Gastroesophageal sphincter (tissue), 3 donors: ENCODE results near the gene GPR153.

ENCODE experiments used
- CTCF ChIP-seq, 4 experiments: fragments of 200-600 bp in 2 of 4; fragments of 450-650 bp in 2 of 4; sonication (generic) in 1 of 4; IDR thresholded peaks; one replicate each; pipeline ENCODE4 v1.5.1; 2017 to 2019; ENCODE audit warnings: antibody characterized with exemption in 4 of 4, mild to moderate bottlenecking in 2 of 4, moderate library complexity in 2 of 4
- EP300 ChIP-seq: sonication (generic); formaldehyde crosslinking; IDR thresholded peaks from one replicate; pipeline ENCODE4 v1.6.1; 2017; ENCODE audit warnings: antibody characterized with exemption, mild to moderate bottlenecking
- POLR2A ChIP-seq, 2 donors: fragments of 450-650 bp; IDR thresholded peaks; one replicate each; pipeline ENCODE4 v1.6.1; 2017; ENCODE audit warnings: antibody characterized with exemption in 2 of 2, mild to moderate bottlenecking in 2 of 2, moderate library complexity in 1 of 2
- POLR2AphosphoS5 ChIP-seq: sonication (generic); formaldehyde crosslinking; IDR thresholded peaks from one replicate; pipeline ENCODE4 v1.6.1; 2017; ENCODE audit warnings: antibody characterized with exemption

DNA sequence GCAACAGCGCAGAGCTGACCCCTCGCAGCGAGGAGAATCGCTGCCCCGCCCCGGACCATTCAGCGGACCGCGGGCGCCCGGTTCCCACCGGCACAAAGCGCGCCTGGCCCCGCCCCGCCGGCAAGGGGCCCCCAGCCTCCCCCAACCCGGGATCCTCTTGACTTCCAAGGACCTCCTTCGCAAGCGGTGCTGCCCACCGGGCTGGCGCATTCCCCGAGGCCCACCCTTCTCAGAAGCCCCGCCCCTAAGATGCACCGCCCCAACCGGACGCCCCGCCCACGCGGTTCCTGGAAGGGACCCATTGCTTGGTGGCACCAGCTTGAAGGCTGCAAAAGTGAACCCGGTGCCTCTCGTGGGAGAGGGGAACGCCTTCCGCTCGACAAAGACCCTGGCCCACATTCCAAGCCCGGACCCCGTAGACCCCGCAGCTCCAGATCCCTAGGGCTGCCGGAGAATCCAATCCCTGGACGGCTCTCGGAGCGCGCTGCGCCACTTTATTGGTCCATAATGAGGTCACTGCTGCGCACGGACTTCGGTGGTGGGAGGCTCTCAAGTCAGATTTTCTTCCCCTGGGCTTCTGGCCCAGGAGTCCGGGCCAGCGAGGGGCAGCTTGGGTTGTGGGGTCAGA, 14.9 kb downstream of the GPR153 start:
- no peak for TF ChIP-seq EP300
- no peak for TF ChIP-seq CTCF (IDR thresholded peaks at IDR 0.05)
- no peak for TF ChIP-seq POLR2A (IDR thresholded peaks at IDR 0.05)
- TF ChIP-seq POLR2AphosphoS5, result no peak
